D721Med (cell line): ENCODE results near the gene SH3D21.

ENCODE experiments used
- DNase-seq: peaks from one replicate; pipeline ENCODE4 v3.0.0; 2011; ENCODE audit warnings: low spot score; ENCODE audit not compliant: insufficient read length
- FAIRE-seq: peaks from 2 replicates; lab custom pipeline; 2011; peaks lifted over from hg19 to GRCh38; lab: Jason Lieb, UNC
- TF ChIP-seq, protein P1 (sequence below): IDR thresholded peaks from 2 replicates; pipeline ENCODE4 v1.5.1; 2012; ENCODE audit warnings: mild to moderate bottlenecking, control low read depth; ENCODE audit not compliant: insufficient read depth; ENCODE audit errors: missing control alignments

The SH3D21 gene

DNA sequence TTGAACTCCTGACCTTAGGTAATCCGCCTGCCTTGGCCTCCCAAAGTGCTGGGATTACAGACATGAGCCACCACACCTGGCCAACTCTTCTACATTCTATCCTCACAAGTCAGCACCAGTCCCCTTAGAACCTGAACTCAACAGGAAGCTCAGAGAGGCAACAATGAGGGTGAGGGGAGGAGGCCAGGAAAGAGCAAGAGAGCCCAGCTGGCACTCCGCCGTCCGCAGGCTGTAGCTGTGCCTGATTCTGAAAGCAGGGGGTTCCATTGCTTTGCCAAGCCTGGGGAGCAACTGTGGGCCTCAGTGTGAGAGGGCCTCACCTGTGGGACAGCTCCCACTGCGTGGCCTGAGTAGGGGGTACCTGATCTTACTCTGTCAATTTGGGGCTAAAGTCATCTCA is 60.9 kb downstream of the SH3D21 start:
- no peak for DNase-seq
- FAIRE-seq = no peak
- TF ChIP-seq, protein P1, sequence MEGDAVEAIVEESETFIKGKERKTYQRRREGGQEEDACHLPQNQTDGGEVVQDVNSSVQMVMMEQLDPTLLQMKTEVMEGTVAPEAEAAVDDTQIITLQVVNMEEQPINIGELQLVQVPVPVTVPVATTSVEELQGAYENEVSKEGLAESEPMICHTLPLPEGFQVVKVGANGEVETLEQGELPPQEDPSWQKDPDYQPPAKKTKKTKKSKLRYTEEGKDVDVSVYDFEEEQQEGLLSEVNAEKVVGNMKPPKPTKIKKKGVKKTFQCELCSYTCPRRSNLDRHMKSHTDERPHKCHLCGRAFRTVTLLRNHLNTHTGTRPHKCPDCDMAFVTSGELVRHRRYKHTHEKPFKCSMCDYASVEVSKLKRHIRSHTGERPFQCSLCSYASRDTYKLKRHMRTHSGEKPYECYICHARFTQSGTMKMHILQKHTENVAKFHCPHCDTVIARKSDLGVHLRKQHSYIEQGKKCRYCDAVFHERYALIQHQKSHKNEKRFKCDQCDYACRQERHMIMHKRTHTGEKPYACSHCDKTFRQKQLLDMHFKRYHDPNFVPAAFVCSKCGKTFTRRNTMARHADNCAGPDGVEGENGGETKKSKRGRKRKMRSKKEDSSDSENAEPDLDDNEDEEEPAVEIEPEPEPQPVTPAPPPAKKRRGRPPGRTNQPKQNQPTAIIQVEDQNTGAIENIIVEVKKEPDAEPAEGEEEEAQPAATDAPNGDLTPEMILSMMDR = no peak

GRCh38 chr1:36367798-36368197 is 61.6 kb downstream of the SH3D21 start:
- TF ChIP-seq, protein P1 = no peak
- FAIRE-seq (no peak), DNase-seq (no peak)

DNA sequence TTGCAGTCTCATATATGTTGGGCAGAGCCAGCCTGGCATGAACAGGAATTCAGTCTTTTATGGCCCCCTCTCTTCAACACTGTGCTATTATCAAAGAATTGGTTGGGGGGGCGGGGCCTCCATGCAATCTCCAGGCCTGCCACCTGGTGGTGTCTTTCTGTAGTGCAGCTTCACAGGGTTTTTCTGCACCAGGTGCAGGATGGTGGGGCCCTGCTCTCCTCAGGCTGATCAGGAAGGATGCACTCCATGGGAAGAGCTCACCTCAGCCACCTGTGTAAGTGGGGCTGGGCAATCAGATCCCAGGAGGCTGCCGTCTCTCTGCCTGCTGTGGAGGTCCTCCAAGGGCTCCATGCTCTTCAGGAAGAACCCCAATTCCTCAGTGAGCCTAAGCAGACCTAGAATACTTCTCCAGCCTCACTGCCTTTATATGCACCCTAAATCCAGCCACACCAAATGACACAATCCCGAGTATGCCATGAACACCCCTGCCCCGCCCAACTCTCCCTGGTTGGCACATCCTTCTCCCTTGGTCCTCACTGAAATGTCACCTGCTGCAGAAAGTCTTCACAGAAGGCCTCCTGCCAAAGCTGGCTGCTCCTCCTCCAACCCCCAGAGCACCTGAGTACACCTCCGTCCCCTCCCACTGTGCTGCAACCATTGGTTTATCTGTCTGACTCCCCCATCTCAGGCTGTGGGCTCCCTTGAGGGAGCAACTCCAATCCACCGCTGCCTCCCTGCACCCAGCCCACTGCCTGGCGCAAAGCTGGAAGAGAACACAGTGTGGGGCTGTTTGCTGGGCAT is 63.1 kb downstream of the SH3D21 start:
- TF ChIP-seq, protein P1 = peak; percentile 81
- peak; percentile 91 for DNase-seq
- no peak for FAIRE-seq
